HPDE6-E6E7 (cell line): ENCODE results near the gene SLC7A6.
A peak's percentile ranks its signal among the peaks of the same experiment; 100 is the strongest.

Source experiments
- DNase-seq: peaks from one replicate; pipeline ENCODE4 v3.0.0; 2011; ENCODE audit warnings: missing footprints; ENCODE audit errors: extremely low spot score

Gene SLC7A6

GRCh38 chr16:68257251-68257905 is 6.9 kb upstream of the SLC7A6 start:
- DNase-seq: peak; percentile 54

- DNase-seq: peak; percentile 49
Observed at GRCh38 chr16:68257906-68258800, 6.2 kb upstream of the SLC7A6 start.

GRCh38 chr16:68259007-68259825 is 5.1 kb upstream of the SLC7A6 start:
- DNase-seq: no peak

GRCh38 chr16:68263559-68264127 is 683 bp upstream of the SLC7A6 start:
- DNase-seq: no peak

- peak; percentile 69 for DNase-seq
Observed at GRCh38 chr16:68265078-68265920, 973 bp downstream of the SLC7A6 start.

GRCh38 chr16:68267612-68268405 is 3.5 kb downstream of the SLC7A6 start:
- no peak for DNase-seq

GRCh38 chr16:68269793-68270192 is 5.5 kb downstream of the SLC7A6 start:
- no peak for DNase-seq

GRCh38 chr16:68270353-68270752 is 6.0 kb downstream of the SLC7A6 start:
- no peak for DNase-seq

GRCh38 chr16:68272507-68273209 is 8.3 kb downstream of the SLC7A6 start:
- DNase-seq: no peak

GRCh38 chr16:68273459-68273858 is 9.1 kb downstream of the SLC7A6 start:
- no peak for DNase-seq

- no peak for DNase-seq
Observed at GRCh38 chr16:68273896-68274295, 9.6 kb downstream of the SLC7A6 start.

- no peak for DNase-seq
Observed at GRCh38 chr16:68274441-68274840, 10.1 kb downstream of the SLC7A6 start.

- DNase-seq: no peak
Observed at GRCh38 chr16:68275611-68276191, 11.4 kb downstream of the SLC7A6 start.

- DNase-seq: no peak
Observed at GRCh38 chr16:68276223-68276622, 11.9 kb downstream of the SLC7A6 start.

GRCh38 chr16:68279726-68280558 is 15.6 kb downstream of the SLC7A6 start:
- DNase-seq: no peak

GRCh38 chr16:68281368-68282063 is 17.2 kb downstream of the SLC7A6 start:
- no peak for DNase-seq

- no peak for DNase-seq
Observed at GRCh38 chr16:68282064-68282452, 17.7 kb downstream of the SLC7A6 start.

GRCh38 chr16:68283346-68283745 is 19.0 kb downstream of the SLC7A6 start:
- DNase-seq: no peak
